NB4 (cell line): ENCODE data around the gene PLEKHA5.

Experiments used
- DNase-seq: peaks from one replicate; pipeline ENCODE4 v3.0.0; 2010; ENCODE audit warnings: low read depth
- H3K4me3 ChIP-seq: one replicate; pipeline ENCODE4 v1.5.1; 2011; ENCODE audit warnings: mild to moderate bottlenecking, low read depth, low read length, moderate library complexity
- CTCF ChIP-seq: IDR thresholded peaks from one replicate; pipeline ENCODE4 v1.5.1; 2012; ENCODE audit warnings: low read depth, low read length
- MAX ChIP-seq: IDR thresholded peaks from 2 replicates; pipeline ENCODE4 v1.6.1; 2011; ENCODE audit warnings: low read depth, low read length
- MYC ChIP-seq: IDR thresholded peaks from 2 replicates; pipeline ENCODE4 v1.6.1; 2011; ENCODE audit warnings: low read depth, low read length
- POLR2A ChIP-seq: IDR thresholded peaks from 2 replicates; pipeline ENCODE4 v1.6.1; 2011; ENCODE audit warnings: mild to moderate bottlenecking; ENCODE audit not compliant: insufficient read length; ENCODE audit errors: extremely low read depth

The PLEKHA5 gene

GRCh38 chr12:19284658-19285057, 155.1 kb downstream of the PLEKHA5 start:
- H3K4me3 ChIP-seq = no peak overlapping the region
- no peak for DNase-seq
- TF ChIP-seq POLR2A (no peak), MAX (no peak), MYC (no peak), CTCF (no peak)

GRCh38 chr12:19285793-19286448, 156.4 kb downstream of the PLEKHA5 start:
- no peak overlapping the region for H3K4me3 ChIP-seq
- TF ChIP-seq CTCF = no peak
- no peak for TF ChIP-seq POLR2A
- TF ChIP-seq MYC = no peak
- TF ChIP-seq MAX = no peak
- no peak for DNase-seq

- H3K4me3 ChIP-seq = no peak overlapping the region
- no peak for DNase-seq
- TF ChIP-seq CTCF = no peak
- no peak for TF ChIP-seq POLR2A
- no peak for TF ChIP-seq MYC
- no peak for TF ChIP-seq MAX
These were observed 157.8 kb downstream of the PLEKHA5 start for GRCh38 chr12:19287302-19287701.

GRCh38 chr12:19288161-19288560, 158.6 kb downstream of the PLEKHA5 start:
- H3K4me3 ChIP-seq = no peak overlapping the region
- no peak for DNase-seq
- TF ChIP-seq MAX (no peak), POLR2A (no peak)

GRCh38 chr12:19288603-19289244, 159.2 kb downstream of the PLEKHA5 start:
- H3K4me3 ChIP-seq = no peak overlapping the region
- peak; percentile 60 for DNase-seq
- peak; percentile 77 for TF ChIP-seq CTCF
- no peak for TF ChIP-seq MAX

- TF ChIP-seq MAX (no peak), POLR2A (no peak), MYC (no peak), CTCF (no peak)
- H3K4me3 ChIP-seq = no peak overlapping the region
- DNase-seq = no peak
These were observed 169.5 kb downstream of the PLEKHA5 start for GRCh38 chr12:19298836-19299605.
